Small intestine (tissue), 7 donors: ENCODE data around the gene LY6G5B. TPM values are rescaled to one million over a fixed set of nuclear protein-coding genes. Genes with fewer than 3 reads are reported as not detected.

Experiments
- DNase-seq, 2 donors: peaks; one replicate each; pipeline versions ENCODE4 v3.0.0 to v3.0.0-alpha.2; 2013
- FAIRE-seq: peaks from 2 replicates; lab custom pipeline; 2012; peaks lifted over from hg19 to GRCh38; lab: Jason Lieb, UNC
- H3K27ac ChIP-seq, 3 donors: one replicate each; pipeline ENCODE4 v1.5.1; 2013; ENCODE audit warnings: low read length in 2 of 3, mild to moderate bottlenecking in 2 of 3, control low read depth in 1 of 3, inconsistent platforms in 1 of 3, low read depth in 1 of 3, moderate library complexity in 1 of 3
- H3K27me3 ChIP-seq, 3 donors: one replicate each; pipeline ENCODE4 v1.6.1; 2013; ENCODE audit warnings: low read length in 3 of 3, inconsistent platforms in 1 of 3; ENCODE audit not compliant: control insufficient read depth in 3 of 3, insufficient read depth in 3 of 3
- H3K36me3 ChIP-seq, 3 donors: one replicate each; pipeline ENCODE4 v1.6.1; 2013; ENCODE audit warnings: low read length in 3 of 3, inconsistent platforms in 1 of 3, low read depth in 1 of 3, mild to moderate bottlenecking in 1 of 3, moderate library complexity in 1 of 3; ENCODE audit not compliant: control insufficient read depth in 3 of 3, insufficient read depth in 2 of 3
- H3K4me1 ChIP-seq, 3 donors: one replicate each; pipeline ENCODE4 v1.6.1; 2013; ENCODE audit warnings: low read length in 2 of 3, inconsistent platforms in 1 of 3, low read depth in 1 of 3, mild to moderate bottlenecking in 1 of 3, moderate library complexity in 1 of 3; ENCODE audit not compliant: control insufficient read depth in 3 of 3, insufficient read depth in 2 of 3
- H3K4me3 ChIP-seq, 3 donors: one replicate each; pipeline ENCODE4 v1.5.1; 2013; ENCODE audit warnings: low read length in 3 of 3, control low read depth in 1 of 3, inconsistent platforms in 1 of 3, low read depth in 1 of 3, mild to moderate bottlenecking in 1 of 3, moderate library complexity in 1 of 3
- H3K9me3 ChIP-seq, 2 donors: one replicate each; pipeline ENCODE4 v1.6.1; 2013; ENCODE audit warnings: low read depth in 1 of 2, low read length in 1 of 2; ENCODE audit not compliant: control insufficient read depth in 2 of 2, insufficient read depth in 1 of 2
- WGBS, 3 donors: extraction: QIAGEN DNeasy Blood & Tissue Kit; methylation state at CpG; one replicate each; pipeline ENCODE4 v1.1.7; 2013; 5-methylcytosine and 5-hydroxymethylcytosine counted together
- polyA plus RNA-seq, 4 donors: library from polyadenylated mRNA; stranded (reverse) in 3 of 4; unstranded in 1 of 4; fragments of 200-250 nt in 3 of 4; fragments of 120-200 nt in 1 of 4; gene quantifications; one replicate each; pipeline versions ENCODE4 v1.2.1 to v1.2.3, GENCODE V29; 2013
- donor health status: healthy with polysubstance abuse.
- donor health status: control.
- donor health status: control.
- donor health status: Bipolar disorder and iron deficiency.
- donor health status: healthy.

Gene LY6G5B
- polyA plus RNA-seq, 4 donors, result 3.8 to 16.5 (median 4.2) TPM

DNA sequence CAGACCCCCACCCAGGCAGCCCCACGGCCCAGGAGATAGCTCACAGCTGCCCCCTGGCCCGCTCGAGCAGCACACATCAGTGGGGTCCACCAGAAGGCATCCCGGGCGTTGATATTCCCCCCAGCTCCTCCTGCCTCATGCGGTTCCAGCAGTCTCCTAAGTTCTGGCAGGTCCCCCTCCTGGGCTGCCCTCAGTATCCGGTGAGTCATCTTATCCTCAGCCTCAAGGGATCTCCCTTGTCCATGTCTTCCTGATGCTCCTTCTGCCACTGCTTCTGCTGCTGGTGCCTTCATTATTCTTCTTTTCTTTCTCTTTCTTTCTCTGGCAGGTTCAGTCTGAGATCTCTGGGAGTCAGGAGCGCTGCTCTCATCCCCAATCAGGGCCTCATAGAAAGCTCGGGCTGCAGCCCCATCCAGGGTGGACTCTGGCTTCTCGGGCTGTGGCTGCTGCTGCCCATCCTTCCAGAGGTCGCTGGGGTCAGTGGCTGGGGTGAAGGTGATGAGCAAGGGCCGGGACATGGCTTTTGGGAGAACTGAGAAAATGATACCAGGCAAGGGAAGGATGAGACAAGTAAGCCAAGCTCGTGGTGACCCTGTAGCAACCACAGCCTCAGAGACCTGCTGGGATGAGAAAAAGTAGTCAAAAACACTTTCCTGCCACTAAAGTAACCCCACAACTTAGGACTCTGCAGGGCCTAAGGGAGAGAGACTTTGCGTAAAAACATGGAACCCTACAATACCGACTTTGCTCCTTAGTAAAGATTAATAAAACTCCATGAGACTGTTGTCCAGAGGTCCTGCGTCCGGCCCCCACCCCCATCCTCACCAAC lies 5.6 kb upstream of the LY6G5B start:
- FAIRE-seq (no peak), DNase-seq (peak; percentile 36 to 51)
- Histone ChIP-seq H3K36me3 (peaks cover 8 to 53% (median 15%) of the 10 kb centered on the region in 3 donors), H3K4me3 (peak overlapping the region; percentile 42 to 85 (median 61)), H3K9me3 (no peaks in the 10 kb centered on the region), H3K27me3 (no peaks in the 10 kb centered on the region), H3K27ac (peak overlapping the region; percentile 79 to 97 (median 94)), H3K4me1 (peaks cover 0 to 47% (median 12%) of the 10 kb centered on the region in 3 donors)
- 6 to 12% (median 11%) methylated on average over 14 to 17 of the region's 17 CpGs for WGBS, 3 donors

DNA sequence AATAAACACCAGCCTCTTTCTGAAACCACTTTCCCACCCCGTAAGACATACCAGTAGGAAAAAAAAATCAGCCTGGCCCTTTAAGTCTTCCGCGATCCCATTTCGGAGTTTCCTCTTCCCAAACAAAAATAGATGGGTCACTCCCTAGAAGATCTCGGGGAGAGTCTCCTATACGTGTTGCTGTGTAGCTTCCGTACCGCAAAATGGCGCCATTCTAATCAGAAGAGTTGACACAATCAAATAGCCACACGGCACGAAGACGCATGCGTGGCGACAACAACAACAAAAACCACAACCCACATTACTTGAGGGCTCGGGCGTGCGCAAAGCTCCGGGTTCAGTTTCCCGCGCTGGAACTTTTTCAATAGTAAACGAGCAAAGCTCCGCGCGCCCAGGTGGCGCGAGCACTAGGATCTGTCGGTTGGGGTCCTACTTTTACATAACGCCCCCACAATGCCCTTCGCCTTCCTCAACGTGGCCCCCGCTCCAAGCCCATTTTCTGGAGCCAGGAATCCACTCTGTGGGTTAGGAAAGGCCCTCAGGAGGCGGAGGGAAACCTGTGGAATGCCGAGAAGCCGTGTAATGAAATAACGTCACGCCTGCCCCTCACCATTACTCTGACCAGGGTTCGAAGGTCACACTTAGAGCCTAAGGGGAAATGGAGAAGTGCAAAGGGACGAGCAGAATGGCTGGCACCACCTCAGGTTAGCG lies 4.8 kb upstream of the LY6G5B start, which contains the start of gene GPANK1:
GPANK1 (minus strand) TSS at position 208 of the 711 bp plus-strand sequence. CDS start 519 bp downstream, outside the sequence.
- H3K27ac ChIP-seq, result peak within 1 kb of the TSS; percentile 79 to 97 (median 94)
- H3K4me3 ChIP-seq, result peak within 1 kb of the TSS; percentile 61 to 89 (median 85)
- peaks cover 13 to 57% (median 18%) of the 10 kb centered on the region in 3 donors for H3K36me3 ChIP-seq
- FAIRE-seq, result no peak
- H3K4me1 ChIP-seq, result peaks cover 0 to 44% (median 7%) of the 10 kb centered on the region in 3 donors
- DNase-seq, result peak; percentile 96 to 98
- 0% methylated on average over 39 of the region's 39 CpGs for WGBS, 3 donors
- no peaks in the 10 kb centered on the region for H3K27me3 ChIP-seq
- no peaks in the 10 kb centered on the region for H3K9me3 ChIP-seq

DNA sequence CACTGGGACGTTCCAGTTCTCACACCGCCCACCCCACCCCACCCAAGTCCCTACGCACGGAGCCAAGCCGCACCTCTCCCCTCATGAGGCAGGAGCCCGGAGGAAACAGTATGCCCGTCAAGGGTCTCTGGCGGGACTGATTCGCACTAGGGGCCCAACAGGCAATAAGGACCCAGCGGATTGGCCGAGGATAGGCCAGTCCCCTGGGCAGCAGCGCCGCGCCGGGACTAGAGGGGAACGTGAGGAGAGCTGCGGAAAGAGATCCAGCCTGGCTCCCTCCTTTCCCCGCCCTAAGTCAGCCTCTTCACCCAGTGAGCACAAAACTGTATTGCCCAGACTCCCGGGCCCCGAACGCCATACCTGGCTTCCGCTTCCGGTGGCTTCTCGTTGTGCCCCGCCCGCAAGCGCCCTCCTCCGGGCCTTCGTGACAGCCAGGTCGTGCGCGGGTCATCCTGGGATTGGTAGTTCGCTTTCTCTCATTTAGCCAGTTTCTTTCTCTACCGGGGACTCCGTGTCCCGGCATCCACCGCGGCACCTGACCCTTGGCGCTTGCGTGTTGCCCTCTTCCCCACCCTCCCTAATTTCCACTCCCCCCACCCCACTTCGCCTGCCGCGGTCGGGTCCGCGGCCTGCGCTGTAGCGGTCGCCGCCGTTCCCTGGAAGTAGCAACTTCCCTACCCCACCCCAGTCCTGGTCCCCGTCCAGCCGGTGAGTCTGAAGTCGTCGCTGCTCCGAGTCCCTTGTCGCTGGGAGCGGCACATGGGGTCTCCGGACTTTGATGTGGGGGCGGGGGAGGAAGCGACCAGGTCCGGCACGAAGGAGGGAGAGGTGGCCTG lies 4.1 kb upstream of the LY6G5B start, which contains the start of gene CSNK2B:
CSNK2B (plus strand) TSS at position 580 of the 836 bp plus-strand sequence. CDS start 752 bp downstream, outside the sequence.
- Histone ChIP-seq H3K27ac (peak within 1 kb of the TSS; percentile 79 to 97 (median 94)), H3K9me3 (no peaks in the 10 kb centered on the region), H3K36me3 (peaks cover 14 to 63% (median 19%) of the 10 kb centered on the region in 3 donors), H3K4me1 (peaks cover 0 to 44% (median 7%) of the 10 kb centered on the region in 3 donors), H3K4me3 (peak within 1 kb of the TSS; percentile 61 to 93 (median 85)), H3K27me3 (no peaks in the 10 kb centered on the region)
- FAIRE-seq (no peak), DNase-seq (peak; percentile 98 to 99)
- WGBS, 3 donors, result 0 to 1% (median 0%) methylated on average over 58 to 63 of the region's 63 CpGs

DNA sequence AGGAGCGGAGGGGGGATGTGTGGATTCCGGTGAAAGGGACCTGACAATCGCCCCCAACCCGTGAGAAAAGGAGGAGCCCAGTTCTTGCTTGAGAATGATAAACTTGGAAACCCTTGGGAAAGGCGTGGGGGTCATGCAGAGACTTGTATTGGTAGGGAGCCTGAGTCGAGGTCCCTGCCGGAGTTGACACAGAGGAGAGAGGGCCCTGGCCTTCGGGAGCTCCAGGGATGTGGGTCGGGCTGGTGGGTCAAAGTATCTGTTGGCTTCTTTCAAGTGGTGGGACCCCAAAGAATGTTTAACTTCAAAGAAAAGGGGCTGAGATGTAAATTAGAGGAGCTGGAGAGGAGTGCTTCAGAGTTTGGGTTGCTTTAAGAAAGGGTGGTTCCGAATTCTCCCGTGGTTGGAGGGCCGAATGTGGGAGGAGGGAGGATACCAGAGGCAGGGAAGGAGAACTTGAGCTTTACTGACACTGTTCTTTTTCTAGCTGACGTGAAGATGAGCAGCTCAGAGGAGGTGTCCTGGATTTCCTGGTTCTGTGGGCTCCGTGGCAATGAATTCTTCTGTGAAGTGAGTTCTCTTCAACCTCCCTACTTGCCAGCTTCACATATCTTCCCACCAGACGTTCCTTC lies 3.3 kb upstream of the LY6G5B start:
- Histone ChIP-seq H3K27ac (peak overlapping the region; percentile 65 to 85 (median 71)), H3K4me3 (peak overlapping the region; percentile 61 to 93 (median 85)), H3K4me1 (peaks cover 0 to 39% (median 7%) of the 10 kb centered on the region in 3 donors), H3K27me3 (no peaks in the 10 kb centered on the region), H3K36me3 (peaks cover 16 to 71% (median 19%) of the 10 kb centered on the region in 3 donors), H3K9me3 (no peaks in the 10 kb centered on the region)
- FAIRE-seq (no peak), DNase-seq (peak in 1 of 2 donors; percentile 16)
- WGBS, 3 donors, result 2 to 3% (median 2%) methylated on average over 15 of the region's 15 CpGs

GRCh38 chr6:31676322-31676903 lies 6.6 kb downstream of the LY6G5B start:
- FAIRE-seq (no peak), DNase-seq (no peak)
- Histone ChIP-seq H3K4me3 (no peak overlapping the region), H3K4me1 (peaks cover 0 to 12% (median 4%) of the 10 kb centered on the region in 3 donors), H3K36me3 (peaks cover 6 to 32% (median 6%) of the 10 kb centered on the region in 3 donors), H3K27me3 (no peaks in the 10 kb centered on the region), H3K27ac (no peak overlapping the region), H3K9me3 (no peaks in the 10 kb centered on the region)
- 83 to 88% (median 86%) methylated on average over 4 of the region's 4 CpGs for WGBS, 3 donors

DNA sequence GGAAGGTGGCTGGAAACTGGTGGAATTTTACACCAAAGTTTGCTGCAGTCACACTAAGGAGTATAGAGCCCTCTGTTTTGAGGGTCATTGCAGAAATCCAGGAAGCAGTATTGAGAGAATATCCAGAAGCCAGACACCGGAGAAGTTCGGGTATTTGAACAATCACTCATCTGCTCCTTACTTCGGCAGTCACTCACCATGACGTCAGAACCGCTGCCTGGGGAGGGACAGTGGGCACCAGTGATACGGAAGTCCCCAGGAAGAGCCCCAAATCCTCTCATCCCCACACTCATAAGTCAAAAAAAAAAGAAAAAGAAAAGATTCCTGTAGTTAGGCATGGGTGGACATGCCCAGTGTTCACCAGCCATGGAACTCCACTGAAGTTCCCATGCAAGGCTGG lies 7.1 kb downstream of the LY6G5B start:
- no peaks in the 10 kb centered on the region for H3K27me3 ChIP-seq
- H3K36me3 ChIP-seq, result peaks cover 2 to 27% (median 3%) of the 10 kb centered on the region in 3 donors
- no peaks in the 10 kb centered on the region for H3K9me3 ChIP-seq
- no peak for DNase-seq
- no peak for FAIRE-seq
- peaks cover 0 to 17% (median 4%) of the 10 kb centered on the region in 3 donors for H3K4me1 ChIP-seq
- H3K4me3 ChIP-seq, result no peak overlapping the region
- 70 to 84% (median 79%) methylated on average over 6 of the region's 6 CpGs for WGBS, 3 donors
- no peak overlapping the region for H3K27ac ChIP-seq

DNA sequence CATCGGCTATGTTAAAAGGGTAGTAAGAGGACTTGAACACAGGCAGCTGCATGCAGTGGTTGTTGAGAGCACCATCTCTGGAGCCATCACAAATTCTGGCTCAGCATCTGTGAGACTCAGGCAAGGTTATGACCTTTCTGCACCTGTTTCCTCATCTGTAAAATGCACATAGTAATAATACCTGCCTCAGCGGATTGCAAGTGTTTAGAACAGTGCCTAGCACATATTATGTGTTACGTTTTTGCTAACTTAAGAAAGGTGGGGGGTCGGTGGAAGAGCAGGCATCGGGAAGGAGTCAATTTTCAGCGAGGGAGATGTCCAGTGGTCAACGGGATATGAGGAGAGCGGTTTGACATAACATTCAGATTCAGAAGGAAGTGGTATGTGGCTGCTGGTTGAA lies 8.2 kb downstream of the LY6G5B start:
- no peak for FAIRE-seq

More for the DNA sequence above, 8.2 kb downstream of the LY6G5B start:
- H3K4me3 ChIP-seq, result no peak overlapping the region
- H3K27me3 ChIP-seq, result no peaks in the 10 kb centered on the region
- peaks cover 0 to 20% (median 4%) of the 10 kb centered on the region in 3 donors for H3K4me1 ChIP-seq
- no peaks in the 10 kb centered on the region for H3K9me3 ChIP-seq
- 74 to 81% (median 80%) methylated on average over 8 of the region's 8 CpGs for WGBS, 3 donors
- no peak for DNase-seq
- peaks cover 0 to 17% (median 0%) of the 10 kb centered on the region in 3 donors for H3K36me3 ChIP-seq
- no peak overlapping the region for H3K27ac ChIP-seq
